GM12874 (cell line): ENCODE data around the gene TMOD1.

Experiments
- CTCF ChIP-seq: IDR thresholded peaks from 2 replicates; pipeline ENCODE4 v1.5.1; 2011; ENCODE audit warnings: low read depth, mild to moderate bottlenecking, control low read depth, low read length, moderate library complexity; ENCODE audit not compliant: insufficient read depth

The TMOD1 gene

DNA sequence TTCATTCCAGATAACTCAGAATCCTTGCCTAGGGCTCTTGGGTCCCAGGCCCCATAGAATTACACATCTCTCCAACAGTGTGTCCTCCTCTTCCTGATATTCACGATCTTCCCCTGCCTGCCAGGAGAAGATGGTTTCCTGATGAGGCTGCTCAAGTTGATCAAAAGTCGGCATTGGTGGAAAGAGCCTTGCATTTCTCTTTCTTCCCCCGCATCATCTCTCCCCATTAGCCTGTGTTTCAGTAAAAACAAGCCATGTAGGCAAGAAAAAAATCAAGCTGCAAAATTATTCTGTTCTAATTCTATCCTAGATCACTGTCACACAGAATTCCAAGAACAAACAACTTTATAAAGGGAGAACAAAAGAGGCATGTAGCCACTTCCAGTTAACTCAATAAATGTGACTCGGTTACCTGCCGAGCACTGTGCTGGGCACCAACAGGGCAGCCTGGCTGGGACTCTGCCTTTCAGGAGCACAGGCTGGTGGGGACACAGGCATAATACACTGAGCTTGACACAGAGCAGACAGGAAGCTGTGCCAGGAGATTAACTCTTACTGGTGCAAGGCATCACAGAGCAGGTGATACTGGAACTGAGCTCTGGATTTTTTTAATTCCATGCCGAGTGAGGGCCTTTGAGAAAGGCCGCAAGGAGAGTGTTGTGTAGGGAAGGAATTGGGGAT is 25.6 kb downstream of the TMOD1 start:
- TF ChIP-seq CTCF, result no peak

GRCh38 chr9:97527626-97528528 is 26.4 kb downstream of the TMOD1 start:
- no peak for TF ChIP-seq CTCF

DNA sequence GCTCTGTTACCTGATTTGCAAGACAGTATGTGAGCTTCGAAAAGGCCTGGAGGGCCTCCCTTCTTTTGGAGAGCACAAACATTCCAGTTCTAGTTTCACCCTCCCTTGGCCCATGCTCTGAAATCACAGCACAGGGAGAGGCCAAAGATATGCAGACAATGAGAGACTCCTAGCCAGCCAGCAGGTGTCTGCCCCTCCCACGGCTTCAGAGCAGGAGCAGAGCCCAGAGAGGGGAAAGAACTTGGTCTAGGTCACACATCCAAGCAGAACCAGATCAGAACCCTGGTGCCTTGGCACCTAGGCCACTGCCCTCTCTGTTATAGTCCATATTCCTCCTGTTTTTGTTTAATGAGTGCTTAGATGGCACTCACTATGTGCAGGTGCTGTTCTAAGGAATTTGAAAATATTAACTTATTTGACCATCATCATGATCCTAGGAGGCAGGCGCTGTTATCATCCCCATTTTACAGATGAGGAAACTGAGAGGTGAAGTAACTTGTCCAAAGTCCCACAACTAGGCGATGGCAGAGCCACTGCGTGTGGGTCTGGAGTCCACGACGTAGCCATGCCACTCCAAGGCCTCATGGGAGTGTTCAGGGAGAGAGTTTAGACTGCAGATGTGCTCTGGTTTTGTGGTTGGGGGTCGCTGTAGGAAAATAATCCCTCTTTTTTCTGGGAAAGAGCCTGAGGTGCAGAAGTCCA is 27.2 kb downstream of the TMOD1 start:
- TF ChIP-seq CTCF, result no peak

GRCh38 chr9:97529363-97530076 is 28.1 kb downstream of the TMOD1 start:
- TF ChIP-seq CTCF, result no peak

DNA sequence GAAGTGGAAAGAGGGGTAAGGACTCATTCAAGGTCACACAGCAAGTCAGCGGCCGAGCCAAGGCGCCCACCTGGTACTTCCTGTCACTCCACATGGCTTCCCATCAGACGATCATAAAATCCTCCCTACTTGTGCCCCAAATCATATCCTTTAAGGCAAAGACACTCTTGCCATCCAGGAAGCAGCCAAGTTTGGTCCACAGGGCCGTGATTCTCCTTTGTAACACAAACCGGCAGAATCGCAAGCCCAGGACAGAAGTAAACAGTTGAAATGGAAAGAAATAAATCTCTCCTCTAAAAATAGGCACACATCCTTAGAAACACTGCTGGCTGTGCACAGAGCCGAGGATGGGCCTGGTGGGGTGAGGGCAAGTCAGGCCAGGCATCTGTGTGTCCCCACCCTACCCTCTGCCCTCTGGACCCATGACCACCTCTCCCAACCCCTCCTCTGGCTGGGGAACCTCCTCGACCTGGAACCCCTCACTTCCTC is 30.5 kb downstream of the TMOD1 start:
- TF ChIP-seq CTCF, result no peak

GRCh38 chr9:97534185-97534584 is 32.7 kb downstream of the TMOD1 start:
- TF ChIP-seq CTCF, result no peak
